PC-9 (cell line): ENCODE data around the gene LRRK1. TPM values are rescaled to one million over a fixed set of nuclear protein-coding genes. Genes with fewer than 3 reads are reported as not detected.

Experiments
- BruUV-seq: library from RNA; stranded (reverse); fragments of 400-500 nt; replicated peaks from 2 replicates; lab custom pipeline; 2021; lab: Mats Ljungman, UMichigan
- CTCF ChIA-PET: fragments of 300-600 bp; sonication (Branson Sonifier 250); formaldehyde crosslinking; loops from one replicate; lab custom pipeline; 2022; ENCODE audit warnings: antibody characterized with exemption; lab: Charles Lee
- POLR2A ChIA-PET: fragments of 300-600 bp; sonication (Branson Sonifier 250); formaldehyde crosslinking; loops from one replicate; lab custom pipeline; 2022; ENCODE audit warnings: antibody characterized with exemption; ENCODE audit not compliant: unreplicated experiment; lab: Charles Lee
- DNase-seq, 2 experiments: peaks; one replicate each; pipeline versions ENCODE4 v3.0.0 to v3.0.0-alpha.2; 2015 to 2022; ENCODE audit warnings: mixed read lengths in 1 of 2
- H2AFZ ChIP-seq: fragments of 200-600 bp; sonication (generic); 2 replicates; pipeline ENCODE4 v1.8.1; 2017; ENCODE audit warnings: antibody characterized with exemption
- H3F3A ChIP-seq: fragments of 200-600 bp; sonication (generic); 2 replicates; pipeline ENCODE4 v1.8.1; 2017; ENCODE audit warnings: antibody characterized with exemption, mild to moderate bottlenecking, low read depth; ENCODE audit not compliant: insufficient read depth
- H3K27ac ChIP-seq: fragments of 200-600 bp; sonication (generic); 2 replicates; pipeline ENCODE4 v1.6.1; 2016; ENCODE audit warnings: mixed run types
- H3K27me3 ChIP-seq: fragments of 200-600 bp; sonication (generic); 2 replicates; pipeline ENCODE4 v1.6.1; 2016; ENCODE audit warnings: low read depth, mixed run types; ENCODE audit not compliant: insufficient read depth
- H3K36me3 ChIP-seq: fragments of 200-600 bp; sonication (generic); 2 replicates; pipeline ENCODE4 v1.6.1; 2016; ENCODE audit warnings: low read depth, mixed run types
- H3K4me1 ChIP-seq: fragments of 200-600 bp; sonication (generic); replicated peaks from 2 replicates; pipeline ENCODE4 v1.6.1; 2016; ENCODE audit warnings: mixed run types; ENCODE audit not compliant: insufficient read depth
- H3K4me2 ChIP-seq: fragments of 200-600 bp; sonication (generic); 2 replicates; pipeline ENCODE4 v1.6.1; 2017; ENCODE audit warnings: mixed run types
- H3K4me3 ChIP-seq: fragments of 200-600 bp; sonication (generic); 2 replicates; pipeline ENCODE4 v1.6.1; 2016; ENCODE audit warnings: mixed run types
- H3K79me2 ChIP-seq: fragments of 200-600 bp; sonication (generic); 2 replicates; pipeline ENCODE4 v1.6.1; 2017; ENCODE audit warnings: low read depth, mixed run types
- H3K9me2 ChIP-seq: fragments of 200-600 bp; sonication (generic); 2 replicates; pipeline ENCODE4 v1.8.1; 2017; ENCODE audit warnings: mild to moderate bottlenecking; ENCODE audit not compliant: insufficient read depth
- H3K9me3 ChIP-seq: fragments of 200-600 bp; sonication (generic); 2 replicates; pipeline ENCODE4 v1.8.1; 2016; ENCODE audit warnings: low read depth; ENCODE audit not compliant: insufficient read depth
- H4K20me1 ChIP-seq: fragments of 200-600 bp; sonication (generic); 2 replicates; pipeline ENCODE4 v1.8.1; 2017; ENCODE audit not compliant: insufficient read depth
- CTCF ChIP-seq: fragments of 200-600 bp; sonication (generic); conservative IDR thresholded peaks from 2 replicates; pipeline ENCODE4 v1.6.1; 2017; ENCODE audit warnings: mixed run types, antibody characterized with exemption, mild to moderate bottlenecking, moderate library complexity
- EZH2 ChIP-seq: fragments of 200-600 bp; sonication (generic); IDR thresholded peaks from 2 replicates; pipeline ENCODE4 v1.8.0; 2017; ENCODE audit warnings: antibody characterized with exemption, low read depth
- intact Hi-C: fragments of 100-400 bp; cut with micrococcal nuclease; formaldehyde crosslinking; loops from one replicate; pipeline ENCODE4 v1.10.0; 2022; ENCODE audit not compliant: unreplicated experiment
- total RNA-seq: library from RNA; stranded (reverse); gene quantifications from 2 replicates; pipeline ENCODE4 v1.2.3, GENCODE V29; 2021

Gene LRRK1
- total RNA-seq, 1 experiment from 2014 or later: 15.7 TPM

- POLR2A ChIA-PET: no interaction called here
- intact Hi-C loops: no loop called here
These were observed 20.6 kb downstream of the LRRK1 start for GRCh38 chr15:100939791-100940190.

DNA sequence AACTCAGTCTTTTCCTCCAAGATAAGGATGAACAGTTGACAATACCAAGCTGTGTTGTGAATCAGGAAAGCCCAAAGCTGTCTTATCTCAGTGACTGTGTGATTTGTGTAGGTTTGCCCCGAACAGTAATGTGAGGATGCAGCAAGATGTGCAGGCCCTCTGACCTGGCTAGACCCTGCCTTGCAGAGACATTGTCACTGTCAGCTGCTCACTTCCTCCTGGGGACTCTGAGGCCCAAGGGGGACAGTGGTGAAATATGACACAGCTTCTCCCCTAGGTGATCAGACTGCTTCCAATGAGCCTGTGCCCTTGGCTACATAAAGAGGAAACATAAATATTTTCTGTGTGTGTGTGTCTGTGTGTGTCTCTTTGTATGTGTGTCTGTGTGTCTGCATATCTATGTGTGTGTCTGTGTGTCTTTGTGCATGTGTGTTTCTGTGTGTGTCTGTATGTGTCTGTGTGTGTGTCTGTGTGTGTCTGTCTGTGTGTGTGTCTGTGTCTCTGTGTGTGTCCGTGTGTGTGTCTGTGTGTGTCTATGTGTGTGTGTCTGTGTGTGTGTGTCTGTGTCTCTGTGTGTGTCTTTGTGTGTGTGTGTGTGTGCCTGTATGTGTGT is 21.7 kb downstream of the LRRK1 start:
- Histone ChIP-seq H3K27me3 (no peaks in the 10 kb centered on the region), H3K9me2 (no peaks in the 10 kb centered on the region), H3K79me2 (no peaks in the 10 kb centered on the region), H3K4me1 (no peaks in the 10 kb centered on the region), H3K27ac (no peak overlapping the region), H3K36me3 (no peaks in the 10 kb centered on the region), H4K20me1 (no peaks in the 10 kb centered on the region), H2AFZ (no peak overlapping the region), H3K4me2 (no peak overlapping the region), H3K4me3 (no peak overlapping the region), H3K9me3 (no peaks in the 10 kb centered on the region), H3F3A (0 out of 2 replicates have a peak, but pooled peaks cover 3% of the 10 kb centered on the region)
- DNase-seq: no peak
- ChIA-PET POLR2A (interaction anchor here (0.7 kb wide), 1 partner anchor 219 kb away, joined by 3 read pairs; no protein-coding TSS in a partner anchor), CTCF (no interaction called here)
- no TSS peak for BruUV-seq
- TF ChIP-seq EZH2 (no peak), CTCF (no peak)
- intact Hi-C loops: no loop called here

More at GRCh38 chr15:100939791-100940190, 20.6 kb downstream of the LRRK1 start:
- H3K9me2 ChIP-seq: no peaks in the 10 kb centered on the region
- H3K27ac ChIP-seq: no peak overlapping the region
- no peak overlapping the region for H3K4me2 ChIP-seq
- no peak for TF ChIP-seq CTCF
- H3K4me3 ChIP-seq: no peak overlapping the region
- H3K36me3 ChIP-seq: no peaks in the 10 kb centered on the region
- no TSS peak for BruUV-seq
- no peaks in the 10 kb centered on the region for H3K27me3 ChIP-seq
- no peaks in the 10 kb centered on the region for H4K20me1 ChIP-seq
- H3K4me1 ChIP-seq: no peaks in the 10 kb centered on the region
- no peak overlapping the region for H2AFZ ChIP-seq
- DNase-seq: no peak
- no peaks in the 10 kb centered on the region for H3K79me2 ChIP-seq
- no peaks in the 10 kb centered on the region for H3K9me3 ChIP-seq
- CTCF ChIA-PET: no interaction called here
- 0 out of 2 replicates have a peak, but pooled peaks cover 3% of the 10 kb centered on the region for H3F3A ChIP-seq

DNA sequence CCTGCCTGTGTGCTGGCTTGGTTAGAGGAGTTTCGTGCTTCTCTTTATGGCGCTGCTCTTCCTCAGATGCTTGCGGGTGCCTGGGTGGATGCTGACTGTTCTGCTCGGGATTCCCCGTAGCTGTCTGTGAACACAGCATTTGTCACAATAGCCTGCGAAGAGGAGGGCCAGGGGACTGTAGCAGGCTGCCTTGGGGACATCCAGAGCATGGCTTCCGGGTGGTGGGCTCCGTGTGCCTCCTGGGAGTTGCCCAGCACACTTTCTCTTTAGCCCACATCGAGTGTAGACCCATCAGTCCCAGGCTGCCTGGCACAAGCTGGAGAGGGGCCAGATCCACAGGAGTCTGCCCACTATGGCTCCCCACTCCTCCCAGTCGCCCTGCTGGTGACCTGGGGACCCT is 22.4 kb downstream of the LRRK1 start:
- no TSS peak for BruUV-seq
- DNase-seq: no peak
- no peak overlapping the region for H2AFZ ChIP-seq
- no peaks in the 10 kb centered on the region for H4K20me1 ChIP-seq
- H3K4me3 ChIP-seq: no peak overlapping the region
- intact Hi-C loops: no loop called here
- CTCF ChIA-PET: no interaction called here
- H3K4me2 ChIP-seq: no peak overlapping the region
- H3K27me3 ChIP-seq: no peaks in the 10 kb centered on the region
- H3K4me1 ChIP-seq: no peaks in the 10 kb centered on the region
- H3K36me3 ChIP-seq: no peaks in the 10 kb centered on the region
- POLR2A ChIA-PET: no interaction called here
- no peaks in the 10 kb centered on the region for H3K9me2 ChIP-seq
- no peaks in the 10 kb centered on the region for H3K79me2 ChIP-seq
- H3K27ac ChIP-seq: no peak overlapping the region
- H3K9me3 ChIP-seq: no peaks in the 10 kb centered on the region
- TF ChIP-seq EZH2 (no peak), CTCF (no peak)
- 0 out of 2 replicates have a peak, but pooled peaks cover 3% of the 10 kb centered on the region for H3F3A ChIP-seq
